HepG2 (cell line): ENCODE measurements around the gene DHRS4L2. TPM values are rescaled to one million over a fixed set of nuclear protein-coding genes. Genes with fewer than 3 reads are reported as not detected.

ENCODE experiments used
- BHLHE40 ChIP-seq: IDR thresholded peaks from 2 replicates; pipeline ENCODE4 v1.6.1; 2011; ENCODE audit warnings: low read length, improper control_type of control experiment
- EED ChIP-seq: sonication (generic); formaldehyde crosslinking; IDR thresholded peaks from 2 replicates; pipeline ENCODE4 v1.5.0; 2020; ENCODE audit warnings: mild to moderate bottlenecking, missing genetic modification reagents
- ELF3 ChIP-seq: IDR thresholded peaks from 2 replicates; pipeline ENCODE4 v1.6.1; 2016; ENCODE audit warnings: missing genetic modification reagents, missing compliant biosample characterization
- FOXM1 ChIP-seq: sonication (generic); formaldehyde crosslinking; IDR thresholded peaks from 2 replicates; pipeline ENCODE4 v1.5.0; 2020; ENCODE audit warnings: missing genetic modification reagents
- FOXP4 ChIP-seq: sonication (generic); formaldehyde crosslinking; IDR thresholded peaks from 2 replicates; pipeline ENCODE4 v1.4.0; 2020; ENCODE audit warnings: missing genetic modification reagents
- GFI1 ChIP-seq: sonication (generic); formaldehyde crosslinking; IDR thresholded peaks from 2 replicates; pipeline ENCODE4 v1.5.0; 2020; ENCODE audit warnings: missing genetic modification reagents, mild to moderate bottlenecking, borderline replicate concordance
- HNRNPL ChIP-seq: fragments of 200-400 bp; formaldehyde crosslinking; IDR thresholded peaks from 2 replicates; pipeline ENCODE4 v1.6.1; 2017; ENCODE audit warnings: mild to moderate bottlenecking, low read depth, low read length
- HOXA9 ChIP-seq: sonication (generic); formaldehyde crosslinking; IDR thresholded peaks from 2 replicates; pipeline ENCODE4 v1.8.1; 2022; ENCODE audit warnings: missing genetic modification reagents, mild to moderate bottlenecking, moderate library complexity, borderline replicate concordance
- MATR3 ChIP-seq: sonication (generic); formaldehyde crosslinking; IDR thresholded peaks from 2 replicates; pipeline ENCODE4 v1.4.0; 2020; ENCODE audit warnings: missing genetic modification reagents
- NFIC ChIP-seq: IDR thresholded peaks from 2 replicates; pipeline ENCODE4 v1.6.1; 2012; ENCODE audit warnings: mild to moderate bottlenecking, low read length, inconsistent platforms
- NR2F2 ChIP-seq: IDR thresholded peaks from 2 replicates; pipeline ENCODE4 v1.6.1; 2012; ENCODE audit warnings: low read depth, inconsistent platforms, borderline replicate concordance
- PAWR ChIP-seq: sonication (generic); formaldehyde crosslinking; IDR thresholded peaks from 2 replicates; pipeline ENCODE4 v1.4.0; 2020; ENCODE audit warnings: missing genetic modification reagents, mild to moderate bottlenecking, borderline replicate concordance
- POLR2AphosphoS5 ChIP-seq: IDR thresholded peaks from 2 replicates; pipeline ENCODE4 v1.6.1; 2012; ENCODE audit warnings: low read depth, low read length
- RCOR2 ChIP-seq: IDR thresholded peaks from 2 replicates; pipeline ENCODE4 v1.6.1; 2016; ENCODE audit warnings: missing biosample characterization, missing genetic modification reagents
- SP5 ChIP-seq: IDR thresholded peaks from 2 replicates; pipeline ENCODE4 v1.6.1; 2016; ENCODE audit warnings: low read depth, borderline replicate concordance
- TFDP1 ChIP-seq: IDR thresholded peaks from 2 replicates; pipeline ENCODE4 v1.6.1; 2016; ENCODE audit warnings: missing compliant biosample characterization, missing genetic modification reagents, borderline replicate concordance
- U2AF1 ChIP-seq: fragments of 200-400 bp; formaldehyde crosslinking; optimal IDR thresholded peaks from 2 replicates; pipeline ENCODE3; 2017; ENCODE audit warnings: mild to moderate bottlenecking, low read depth, low read length
- ZNF235 ChIP-seq: sonication (generic); formaldehyde crosslinking; IDR thresholded peaks from 2 replicates; pipeline ENCODE4 v1.8.1; 2023; ENCODE audit warnings: mild to moderate bottlenecking, missing genetic modification reagents, borderline replicate concordance
- ZNF749 ChIP-seq: sonication (generic); formaldehyde crosslinking; IDR thresholded peaks from 2 replicates; pipeline ENCODE4 v1.8.0; 2022; ENCODE audit warnings: mild to moderate bottlenecking, missing genetic modification reagents, moderate library complexity, borderline replicate concordance
- ZNF75D ChIP-seq: sonication (generic); formaldehyde crosslinking; IDR thresholded peaks from 2 replicates; pipeline ENCODE4 v1.8.1; 2023; ENCODE audit warnings: missing genetic modification reagents, mild to moderate bottlenecking, borderline replicate concordance
- ZNF761 ChIP-seq: sonication (generic); formaldehyde crosslinking; conservative IDR thresholded peaks from 2 replicates; pipeline ENCODE4 v1.4.0; 2020; ENCODE audit warnings: mild to moderate bottlenecking, missing genetic modification reagents
- ZNF766 ChIP-seq: sonication (generic); formaldehyde crosslinking; IDR thresholded peaks from 2 replicates; pipeline ENCODE4 v1.5.0; 2020; ENCODE audit warnings: missing genetic modification reagents, borderline replicate concordance
- polyA plus RNA-seq, 8 experiments: library from polyadenylated mRNA; depleted of rRNA in 3 of 8; stranded (reverse) in 7 of 8; unstranded in 1 of 8; fragments of >200 nt; fragmentation: Illumina TruSeq in 4 of 8; extraction: Trizol in 4 of 8; gene quantifications; 2 replicates each; pipeline versions ENCODE4 v1.2.1 to v1.2.3, GENCODE V29; 2011 to 2016; ENCODE audit warnings: low read depth in 4 of 8, missing spikeins in 1 of 8, mixed read lengths in 1 of 8; ENCODE audit not compliant: insufficient read depth in 1 of 8
- total RNA-seq, 5 experiments: library from RNA; depleted of rRNA; stranded (reverse); fragments of >200 nt; fragmentation: Illumina TruSeq; extraction: Trizol; gene quantifications; 2 replicates each; pipeline ENCODE4 v1.2.3, GENCODE V29; 2016; ENCODE audit warnings: low read depth in 1 of 5
- TF ChIP-seq, protein P1 (sequence below): sonication (generic); formaldehyde crosslinking; IDR thresholded peaks from 2 replicates; pipeline ENCODE4 v1.5.0; 2020; ENCODE audit warnings: missing genetic modification reagents, mild to moderate bottlenecking, borderline replicate concordance
- TF ChIP-seq, protein P2 (sequence below): sonication (generic); formaldehyde crosslinking; IDR thresholded peaks from 2 replicates; pipeline ENCODE4 v1.8.0; 2022; ENCODE audit warnings: missing genetic modification reagents, low read depth, mild to moderate bottlenecking, borderline replicate concordance

The DHRS4L2 gene
- total and polyA plus RNA-seq, 2 of the 13 experiments (the other 11 are each of a cell fraction or from before 2014, with no cell fraction given): 24.7 to 38.2 TPM

DNA sequence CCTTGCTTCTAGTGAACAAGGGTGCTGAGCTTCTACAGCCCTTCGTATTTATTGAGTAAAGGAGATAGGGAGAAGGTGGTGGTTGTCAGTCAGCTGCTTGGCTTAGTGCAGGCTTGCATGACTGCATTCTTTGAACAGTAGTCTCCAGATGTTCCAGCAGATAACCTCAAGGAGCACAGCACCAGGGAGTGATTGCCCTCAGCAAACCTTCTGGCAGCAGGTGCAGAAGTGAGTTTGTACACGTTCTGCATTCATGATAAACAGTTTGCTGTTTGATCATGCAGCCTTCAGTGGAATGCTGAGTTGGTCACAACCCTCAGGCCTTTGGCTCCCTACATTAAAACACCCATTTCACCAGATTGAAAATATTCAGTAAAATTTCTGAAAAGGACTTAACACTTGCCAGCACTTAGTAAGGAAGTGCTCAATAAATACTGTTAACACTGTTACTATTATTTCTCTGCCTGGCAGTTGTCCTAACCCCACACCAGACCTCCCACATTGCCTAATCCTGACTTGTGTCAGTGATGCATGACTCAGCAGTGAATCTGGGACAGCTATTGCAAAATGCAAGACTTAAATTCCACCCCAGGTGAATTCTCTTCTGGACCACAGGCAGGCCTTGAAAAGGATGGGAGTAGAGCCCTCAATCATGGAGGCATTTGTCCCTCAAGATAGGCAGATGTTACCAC is 44.1 kb downstream of the DHRS4L2 start (continued):
- TF ChIP-seq FOXP4 (CRISPR knock-in tag): no peak
- no peak for TF ChIP-seq MATR3
- no peak; the same call in 1 of the 2 replicates for TF ChIP-seq BHLHE40
- TF ChIP-seq HNRNPL: no peak
- TF ChIP-seq NR2F2: no peak
- TF ChIP-seq ZNF75D (CRISPR knock-in tag): no peak
- no peak for TF ChIP-seq ZNF235 (CRISPR knock-in tag)
- no peak for TF ChIP-seq HOXA9 (CRISPR knock-in tag)
- TF ChIP-seq GFI1 (CRISPR knock-in tag): no peak
- TF ChIP-seq U2AF1: no peak
- no peak for TF ChIP-seq ZNF766
- no peak for TF ChIP-seq POLR2AphosphoS5
- 0 out of 2 replicates have a peak, but pooled peaks have one; percentile 71 for TF ChIP-seq ELF3 (CRISPR knock-in tag)
- TF ChIP-seq ZNF761: no peak
- TF ChIP-seq TFDP1 (CRISPR knock-in tag): no peak
- TF ChIP-seq, protein P1, sequence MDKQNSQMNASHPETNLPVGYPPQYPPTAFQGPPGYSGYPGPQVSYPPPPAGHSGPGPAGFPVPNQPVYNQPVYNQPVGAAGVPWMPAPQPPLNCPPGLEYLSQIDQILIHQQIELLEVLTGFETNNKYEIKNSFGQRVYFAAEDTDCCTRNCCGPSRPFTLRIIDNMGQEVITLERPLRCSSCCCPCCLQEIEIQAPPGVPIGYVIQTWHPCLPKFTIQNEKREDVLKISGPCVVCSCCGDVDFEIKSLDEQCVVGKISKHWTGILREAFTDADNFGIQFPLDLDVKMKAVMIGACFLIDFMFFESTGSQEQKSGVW: no peak
- TF ChIP-seq, protein P2, sequence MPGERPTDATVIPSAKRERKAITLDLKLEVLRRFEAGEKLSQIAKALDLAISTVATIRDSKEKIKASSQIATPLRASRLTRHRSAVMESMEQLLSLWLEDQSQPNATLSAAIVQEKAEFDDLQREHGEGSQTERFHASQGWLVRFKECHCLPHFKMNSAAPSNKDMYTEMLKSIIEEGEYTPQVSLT (CRISPR knock-in tag): no peak
- no peak for TF ChIP-seq FOXM1 (CRISPR knock-in tag)
- TF ChIP-seq PAWR: no peak
- no peak for TF ChIP-seq NFIC
- no peak for TF ChIP-seq EED (CRISPR knock-in tag)
- no peak for TF ChIP-seq SP5 (CRISPR knock-in tag)
- peak; percentile 95 for TF ChIP-seq RCOR2
- no peak for TF ChIP-seq ZNF749
